Midbrain (tissue), 1 donor: ENCODE data around the gene CCDC6.
"Not testable (repeated sequence)": the region's sequence is repeated elsewhere in the genome, so short reads cannot be mapped to it uniquely, and the experiment has no call there.

Experiments
- DNase-seq: peaks from one replicate; lab custom pipeline; 2025; lab: John Stamatoyannopoulos, UW

The CCDC6 gene

DNA sequence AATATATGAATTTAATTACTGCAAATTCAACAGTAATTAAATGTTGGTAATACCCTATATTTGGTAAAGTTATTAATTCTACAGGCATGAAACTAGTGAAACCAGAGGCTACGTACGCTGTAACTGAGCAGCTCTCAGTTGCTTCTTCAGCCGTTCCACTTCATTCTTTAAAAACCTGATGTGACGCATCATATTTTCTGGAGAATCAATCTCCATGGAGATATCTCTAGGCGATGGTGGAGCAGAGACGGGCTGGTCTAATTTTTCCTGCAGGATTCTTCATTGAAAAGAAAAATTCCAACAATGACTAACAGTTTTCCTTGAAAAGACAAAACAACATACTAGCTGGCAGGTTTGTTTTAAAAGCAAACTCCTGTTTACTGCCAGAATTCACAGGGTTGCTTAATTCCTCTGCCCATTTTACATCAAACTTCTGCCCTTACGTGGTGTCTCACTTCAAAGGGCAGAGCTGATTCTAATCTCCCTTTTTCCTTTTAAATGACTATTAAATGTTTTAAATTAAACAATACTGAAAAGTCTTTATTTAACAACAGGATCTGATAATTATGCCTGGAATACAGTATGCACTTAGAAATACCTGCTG, 93.7 kb downstream of the CCDC6 start:
- DNase-seq = no peak

DNA sequence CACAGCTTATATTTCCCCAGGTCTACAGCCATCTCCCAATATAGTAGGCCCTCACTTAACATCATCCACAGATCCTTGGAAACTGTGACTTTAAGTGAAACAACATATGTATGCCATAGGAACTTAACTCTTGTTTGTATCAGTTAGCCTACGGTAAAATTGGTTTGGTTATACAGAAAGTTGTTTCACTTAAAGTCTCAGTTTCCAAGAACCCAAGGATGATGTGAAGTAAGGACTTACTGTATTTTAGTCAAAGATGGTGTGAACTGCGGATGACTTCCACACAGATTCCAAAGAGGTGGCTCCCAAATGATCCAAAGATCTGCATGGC, 96.7 kb downstream of the CCDC6 start:
- DNase-seq = no peak

DNA sequence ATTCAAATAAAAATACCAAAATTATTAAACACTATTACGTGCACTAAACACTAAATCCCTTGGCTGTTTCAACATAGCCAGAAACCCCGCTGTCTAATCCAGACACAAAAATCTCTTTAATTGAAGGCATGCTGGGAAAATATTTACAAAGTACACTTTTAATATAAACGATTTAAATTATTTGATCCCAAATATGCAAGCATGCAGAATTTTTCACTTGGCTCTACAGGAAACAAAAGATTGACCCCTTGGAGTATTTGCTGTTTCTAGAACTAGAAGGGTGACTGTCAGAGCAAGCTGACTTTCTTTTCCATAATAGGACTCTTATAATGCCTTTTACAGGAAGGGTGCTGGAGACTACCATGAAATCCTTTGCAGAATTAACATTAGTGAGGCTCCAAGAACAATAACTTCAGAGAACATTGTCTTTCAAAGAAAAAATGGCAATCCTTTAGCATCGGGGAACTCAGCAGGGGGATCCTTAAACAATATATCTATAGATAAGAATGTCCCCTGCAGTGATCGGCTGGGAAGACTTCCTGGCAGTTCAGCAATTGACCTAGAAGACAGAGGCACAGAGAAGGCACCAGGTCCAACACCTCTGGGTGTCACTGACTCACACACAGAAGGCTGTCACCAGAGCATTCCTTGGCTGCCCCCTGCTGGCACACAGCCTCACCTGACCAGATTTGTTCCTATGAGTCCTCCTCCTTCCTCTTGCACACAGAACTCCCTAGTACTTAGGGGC, 97.3 kb downstream of the CCDC6 start:
- DNase-seq = peak; percentile 56

DNA sequence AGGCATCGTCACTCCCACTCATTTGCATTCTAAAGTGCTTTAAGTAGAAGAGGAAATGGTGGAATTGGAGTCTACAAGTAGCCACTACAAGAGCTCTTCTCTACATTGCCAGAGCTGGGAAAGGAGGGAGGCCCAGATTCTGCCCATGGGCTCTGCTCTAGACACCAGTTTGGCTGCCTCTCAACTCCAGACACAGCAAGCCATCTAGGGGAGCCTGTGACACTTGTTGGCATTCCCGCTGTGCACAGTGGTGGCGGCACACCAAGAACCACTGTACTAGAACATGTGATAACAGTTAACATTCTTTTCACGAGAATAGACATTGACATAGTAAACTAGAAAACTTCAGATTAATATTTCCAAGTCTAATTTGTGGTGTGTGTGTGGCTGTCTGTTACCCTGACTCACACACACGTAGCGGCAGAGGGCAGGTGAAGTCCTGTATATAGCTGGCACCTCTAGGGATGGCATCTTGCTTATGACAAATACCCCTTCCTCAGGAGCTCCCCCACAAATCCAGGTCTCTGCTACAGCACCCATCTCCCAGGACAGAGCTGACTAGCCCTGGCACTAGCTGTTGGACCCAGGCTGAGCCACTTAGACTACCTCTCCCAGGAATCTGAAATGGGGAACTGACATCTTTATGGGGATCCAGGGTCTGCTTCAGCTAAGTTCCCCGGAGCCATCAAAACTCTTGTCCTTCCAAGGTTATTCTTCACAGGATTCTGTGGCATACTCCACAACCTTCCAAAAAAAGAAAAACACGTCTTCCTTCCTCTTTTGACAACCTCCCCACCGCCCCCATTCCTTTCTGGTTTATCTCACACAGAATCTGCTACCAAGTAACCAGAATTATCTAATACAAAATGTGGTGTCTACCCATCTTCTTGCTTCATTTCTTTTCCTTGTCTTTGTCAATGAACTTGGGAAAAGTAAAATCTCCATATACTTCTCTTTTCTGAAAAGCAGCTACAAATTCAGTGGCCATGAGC, 98.4 kb downstream of the CCDC6 start:
- DNase-seq = peak; percentile 59

DNA sequence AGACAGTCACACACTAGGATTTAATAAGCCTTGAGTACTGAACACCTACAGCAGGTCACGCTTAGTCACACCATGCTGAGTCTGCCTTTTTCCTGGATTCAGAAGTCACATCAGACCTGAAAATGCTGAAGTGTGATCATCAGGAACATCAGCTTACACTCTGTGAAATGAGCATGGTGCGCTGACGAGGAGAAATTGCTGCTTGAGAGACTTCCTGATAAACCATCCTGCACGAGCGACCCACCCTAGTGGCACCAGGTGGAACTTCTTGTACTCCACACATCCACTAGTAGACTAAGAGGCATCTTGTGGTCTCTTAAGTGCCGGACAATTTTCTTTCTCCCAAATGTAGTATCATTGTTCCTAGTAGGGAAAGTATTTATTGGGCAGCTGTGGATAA, 101.3 kb downstream of the CCDC6 start:
- no peak for DNase-seq

DNA sequence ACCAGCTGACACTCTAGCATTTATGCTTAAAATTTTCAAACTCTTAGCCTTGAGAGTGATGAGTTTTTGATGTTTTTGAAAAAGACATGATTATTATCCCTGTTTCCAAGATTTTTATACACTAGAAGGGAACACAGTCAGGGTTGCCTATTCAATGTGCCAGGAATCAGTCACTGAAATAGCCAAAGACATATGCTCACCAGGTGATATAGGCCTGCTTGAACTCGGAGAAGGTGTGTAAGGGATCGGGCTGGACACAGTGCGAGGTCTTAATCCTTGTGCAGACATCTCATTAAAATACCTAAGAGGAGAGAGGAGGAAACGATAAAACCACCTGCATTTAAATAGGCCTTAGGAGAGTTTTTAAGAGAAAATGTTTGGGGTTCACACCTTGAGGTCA, 102.1 kb downstream of the CCDC6 start:
- DNase-seq = no peak

DNA sequence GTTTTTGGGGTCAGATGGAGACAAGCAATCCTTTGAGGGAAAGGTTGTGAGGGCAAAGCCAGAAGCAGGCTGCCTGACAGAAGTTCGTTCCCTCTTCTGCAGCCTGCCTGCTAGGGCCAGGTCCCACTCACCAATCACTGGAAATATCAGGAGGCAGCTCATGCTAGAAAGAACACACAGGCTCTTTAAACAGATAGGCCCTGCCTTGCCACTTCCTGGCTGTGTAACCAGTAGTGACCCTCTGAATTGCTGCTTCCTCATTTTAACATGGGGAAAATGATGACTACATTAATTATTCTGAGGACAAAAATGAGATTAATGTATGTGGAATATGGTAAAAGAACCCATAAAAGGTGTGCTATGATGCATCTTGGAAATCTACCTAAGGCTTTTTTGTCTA, 102.6 kb downstream of the CCDC6 start:
- no peak for DNase-seq

DNA sequence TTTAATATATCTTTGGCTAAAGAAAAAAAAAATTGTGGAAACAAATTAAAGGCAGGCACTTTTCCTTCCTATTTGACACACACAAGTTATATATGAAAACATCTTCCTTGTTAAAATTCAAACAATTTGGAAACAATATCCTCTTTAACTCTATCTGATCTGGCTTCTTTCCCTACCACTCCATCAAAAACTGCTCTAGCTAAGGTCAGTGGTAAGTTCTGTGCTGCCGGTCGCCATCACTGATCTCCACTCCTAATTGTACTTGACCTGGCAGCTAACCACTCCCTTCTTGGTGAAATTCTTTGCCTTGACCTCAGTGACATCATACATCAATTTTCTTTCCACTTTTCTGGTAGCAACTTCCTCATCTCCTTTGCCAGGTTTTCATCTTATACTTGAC, 105.2 kb downstream of the CCDC6 start:
- no peak for DNase-seq

DNA sequence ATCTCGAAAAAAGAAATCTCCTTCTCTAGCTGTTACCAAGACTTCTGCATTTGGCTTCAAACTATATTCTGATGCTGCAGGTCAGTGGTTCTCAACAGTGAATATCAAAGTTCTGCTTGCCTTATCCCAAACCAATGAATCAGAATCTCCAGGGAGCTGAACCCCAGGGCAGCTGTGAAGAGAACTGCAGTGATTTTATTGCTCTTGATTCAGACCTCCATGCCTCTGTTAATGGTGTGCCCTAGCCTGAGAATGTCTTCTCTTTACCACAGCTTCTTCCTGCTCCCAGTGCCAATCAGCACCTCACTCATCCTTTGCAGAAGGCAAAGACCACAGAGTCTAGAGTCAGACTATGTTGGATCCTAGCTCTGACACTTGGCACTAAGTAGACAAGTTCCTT, 106.9 kb downstream of the CCDC6 start:
- no peak for DNase-seq

DNA sequence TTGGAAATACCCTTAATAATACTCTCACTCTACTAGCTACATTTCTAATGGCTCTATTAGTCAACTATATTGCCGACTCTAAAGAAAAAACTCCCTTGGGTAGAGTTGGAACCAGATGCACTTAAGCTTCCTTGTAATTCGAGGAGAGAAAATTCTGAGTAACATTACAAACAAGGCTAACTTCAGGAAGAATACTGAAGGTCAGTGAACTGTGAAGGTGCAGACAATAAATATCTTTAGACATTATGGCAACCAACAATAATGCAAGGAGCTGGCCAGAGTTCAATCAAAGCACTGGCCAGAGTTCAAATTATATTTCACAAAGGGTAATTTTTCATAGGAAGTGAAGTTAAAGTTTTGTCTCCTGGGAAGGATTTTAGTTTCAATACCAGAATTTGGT, 112.4 kb downstream of the CCDC6 start:
- DNase-seq = no peak

DNA sequence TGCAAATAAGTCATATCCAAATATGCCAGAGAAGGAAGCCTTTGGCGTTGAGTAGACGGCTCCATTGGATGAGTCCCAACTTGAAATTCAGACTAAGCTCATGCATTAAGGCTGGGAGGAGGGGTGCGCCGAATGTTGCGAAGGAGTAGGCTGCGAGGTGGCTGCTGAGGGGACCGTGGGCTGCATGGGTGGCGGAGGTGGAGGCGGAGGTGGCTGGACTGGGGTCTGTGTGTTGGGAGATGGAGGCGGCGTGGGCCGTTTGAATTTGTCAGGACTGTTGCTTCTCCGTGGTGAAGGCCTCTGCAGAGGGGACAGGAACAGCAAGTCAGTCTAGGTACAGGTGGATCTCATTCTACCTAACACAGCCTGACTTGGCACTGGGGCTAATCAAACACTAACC, 113.5 kb downstream of the CCDC6 start:
- DNase-seq = no peak

DNA sequence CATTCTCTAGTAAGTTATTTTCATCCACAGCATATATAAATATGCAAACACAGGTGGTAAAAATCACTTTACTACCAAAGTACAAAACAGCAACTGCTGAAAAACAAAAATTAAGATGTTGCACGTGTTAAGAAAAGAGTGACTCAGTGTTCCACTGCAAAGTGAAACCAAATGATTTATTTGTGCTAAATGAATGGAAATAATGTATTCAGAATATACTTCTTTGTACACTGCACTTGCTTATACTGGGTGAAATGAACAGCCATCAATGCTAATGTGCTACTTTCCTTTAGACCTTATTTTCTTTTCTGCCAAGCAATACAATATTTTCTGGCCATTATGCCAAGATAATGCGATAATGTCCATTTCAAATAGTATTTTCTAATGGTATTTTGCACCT, 114.8 kb downstream of the CCDC6 start:
- no peak for DNase-seq

DNA sequence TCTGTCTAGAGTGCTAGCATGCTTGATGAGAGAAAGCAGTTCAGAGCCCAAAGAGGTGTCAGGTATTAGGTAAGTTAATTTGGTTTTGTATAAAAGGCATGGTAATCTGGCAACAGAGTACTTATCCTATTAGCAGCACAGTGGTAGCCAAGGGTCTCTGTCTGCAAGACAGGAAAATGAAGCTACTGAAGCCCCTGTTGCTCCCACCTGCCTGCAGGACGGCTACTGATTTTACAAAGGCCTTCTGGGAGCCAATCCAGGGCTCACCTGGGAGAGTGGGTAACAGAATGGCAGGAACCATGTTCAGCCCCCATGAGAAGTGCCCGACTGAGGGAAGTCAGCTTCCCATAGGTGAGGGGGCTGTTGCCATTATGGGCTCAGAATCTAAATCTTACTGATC, 116.3 kb downstream of the CCDC6 start:
- not testable (repeated sequence) for DNase-seq

DNA sequence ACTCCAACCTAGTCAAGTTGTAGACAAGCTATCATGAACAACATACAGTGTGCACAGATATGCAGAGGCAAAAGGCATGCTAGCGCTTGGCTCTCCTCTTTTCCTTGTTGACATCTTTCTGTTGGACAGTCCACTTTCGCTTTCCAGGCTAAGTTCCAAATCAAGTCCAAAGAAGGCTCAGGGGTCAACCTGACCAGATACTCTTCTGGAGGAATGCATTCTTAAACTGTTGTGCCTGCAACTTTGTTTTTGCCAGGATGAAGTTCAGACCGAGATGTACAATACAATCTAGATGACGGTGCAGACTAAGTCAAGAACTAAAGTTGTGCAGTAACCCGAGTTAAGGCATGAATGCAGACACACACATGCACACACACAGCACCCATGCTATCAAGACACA, 117.4 kb downstream of the CCDC6 start:
- DNase-seq = not testable (repeated sequence)

DNA sequence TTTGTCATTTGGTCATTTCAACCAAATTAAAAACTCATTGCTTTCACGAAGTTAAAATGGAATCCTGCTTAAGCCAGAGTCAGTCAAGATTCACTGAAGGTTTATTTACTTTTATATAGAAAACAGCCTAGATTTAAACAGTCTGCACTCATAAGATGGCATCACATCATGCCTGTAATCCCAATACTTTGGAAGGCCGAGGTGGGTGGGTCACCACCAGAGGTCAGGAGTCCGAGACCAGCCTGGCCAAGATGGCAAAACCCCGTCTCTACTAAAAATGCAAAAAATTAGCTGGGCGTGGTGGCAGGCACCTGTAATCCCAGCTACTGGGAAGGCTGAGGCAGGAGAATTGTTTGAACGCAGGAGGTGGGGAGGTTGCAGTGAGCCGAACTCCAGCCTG, 119.3 kb downstream of the CCDC6 start:
- DNase-seq = not testable (repeated sequence)

DNA sequence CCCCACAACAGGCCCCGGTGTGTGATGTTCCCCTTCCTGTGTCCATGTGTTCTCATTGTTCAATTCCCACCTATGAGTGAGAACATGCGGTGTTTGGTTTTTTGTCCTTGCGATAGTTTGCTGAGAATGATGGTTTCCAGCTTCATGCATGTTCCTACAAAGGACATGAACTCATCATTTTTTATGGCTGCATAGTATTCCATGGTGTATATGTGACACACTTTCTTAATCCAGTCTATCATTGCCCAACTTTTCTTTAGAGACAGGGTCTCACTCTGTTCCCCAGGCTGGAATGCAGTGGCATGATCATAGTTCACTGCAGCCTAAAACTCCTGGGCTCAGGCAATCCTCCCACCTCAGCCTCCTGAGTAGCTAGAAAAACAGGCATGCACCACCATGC, 120.9 kb downstream of the CCDC6 start:
- DNase-seq = not testable (repeated sequence)

DNA sequence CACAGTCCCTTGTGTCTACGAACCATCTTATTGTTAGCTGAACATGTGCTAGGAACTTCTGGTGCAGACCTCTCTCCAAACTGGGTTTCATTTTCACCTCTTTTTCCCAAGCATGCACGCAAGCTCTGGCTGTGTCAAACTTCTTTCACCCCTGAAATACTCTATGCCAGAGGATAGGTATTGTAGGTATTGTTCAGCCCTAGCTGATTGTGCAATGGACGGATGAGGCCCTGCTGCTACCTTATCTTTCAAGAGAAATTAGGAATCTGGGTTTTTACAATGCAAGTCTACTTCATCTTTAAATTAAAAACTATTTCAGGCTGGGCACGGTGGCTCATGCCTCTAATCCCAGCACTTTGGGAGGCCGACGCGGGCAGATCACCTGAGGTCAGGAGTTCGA, 124.8 kb downstream of the CCDC6 start:
- no peak for DNase-seq

DNA sequence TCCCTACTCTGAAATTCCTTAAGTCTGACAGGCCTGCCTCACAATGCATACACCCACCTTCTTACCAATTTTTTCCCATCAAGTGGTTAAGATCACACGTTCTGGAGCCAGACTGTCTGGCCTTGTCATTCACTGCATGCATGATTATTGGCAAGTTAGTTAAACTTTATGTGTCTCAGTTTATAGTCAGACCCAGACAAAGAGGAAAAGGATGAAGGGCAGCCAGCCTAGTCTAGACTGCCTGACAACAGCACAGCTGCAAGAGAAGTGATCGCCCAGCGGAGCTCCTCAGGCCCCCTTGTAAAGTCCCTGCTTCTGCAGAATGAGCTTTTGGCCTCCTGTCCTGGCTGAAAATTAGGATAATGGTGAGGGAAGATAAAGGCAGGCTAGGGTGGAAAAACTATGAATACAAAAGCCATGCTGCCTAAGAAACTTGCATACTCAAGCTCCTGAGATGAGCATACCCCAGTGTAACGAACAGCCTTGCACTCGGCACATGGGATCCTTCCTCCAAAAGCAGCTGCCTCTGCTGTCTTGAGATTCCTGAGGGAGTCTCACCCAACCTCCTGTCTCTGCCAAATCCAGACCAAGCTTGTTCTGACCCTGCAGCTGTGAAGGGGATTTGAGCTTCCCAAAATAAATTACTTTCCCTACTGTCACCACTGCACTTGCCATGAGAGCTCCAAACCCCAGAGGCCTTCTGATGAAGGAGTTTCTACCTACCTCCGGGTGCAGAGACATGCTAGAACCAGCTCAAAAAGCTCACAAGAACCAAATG, 126.4 kb downstream of the CCDC6 start:
- DNase-seq = no peak

DNA sequence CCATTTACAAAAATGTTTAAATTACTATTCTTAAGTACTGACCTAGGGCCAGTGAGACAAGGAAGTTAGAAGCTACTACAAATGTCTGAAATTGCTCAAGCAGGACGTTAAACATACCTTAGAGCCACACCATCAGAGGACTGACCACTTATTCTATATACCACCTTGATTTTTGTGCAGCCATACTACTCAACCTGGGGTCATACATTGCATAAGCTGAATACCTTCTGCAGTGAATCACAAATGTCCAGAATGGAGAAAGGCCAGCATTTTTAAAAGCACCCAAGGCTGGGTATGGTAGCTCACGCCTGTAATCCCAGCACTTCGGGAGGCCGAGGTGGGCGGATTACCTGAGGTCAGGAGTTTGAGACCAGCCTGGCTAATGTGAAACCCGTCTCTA, 131.9 kb downstream of the CCDC6 start:
- no peak for DNase-seq

DNA sequence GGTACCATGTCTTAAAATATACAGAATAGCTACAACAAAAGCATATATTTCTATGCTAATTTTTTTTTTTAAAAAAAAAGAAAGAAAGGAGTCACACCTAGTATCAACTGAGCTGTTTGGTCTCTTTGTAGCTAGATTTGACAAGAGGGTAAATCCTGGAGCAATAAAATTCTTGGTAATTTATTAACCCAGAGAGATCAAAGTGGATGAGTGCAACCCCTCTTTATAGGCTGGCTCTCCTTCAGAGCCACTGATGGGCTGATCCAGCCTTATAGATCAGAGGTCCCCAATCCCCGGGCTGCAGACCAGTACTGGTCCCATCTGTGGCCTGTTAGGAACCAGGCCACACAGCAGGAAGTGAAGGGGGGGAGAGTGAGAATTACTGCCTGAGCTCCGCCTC, 133.3 kb downstream of the CCDC6 start:
- no peak for DNase-seq

DNA sequence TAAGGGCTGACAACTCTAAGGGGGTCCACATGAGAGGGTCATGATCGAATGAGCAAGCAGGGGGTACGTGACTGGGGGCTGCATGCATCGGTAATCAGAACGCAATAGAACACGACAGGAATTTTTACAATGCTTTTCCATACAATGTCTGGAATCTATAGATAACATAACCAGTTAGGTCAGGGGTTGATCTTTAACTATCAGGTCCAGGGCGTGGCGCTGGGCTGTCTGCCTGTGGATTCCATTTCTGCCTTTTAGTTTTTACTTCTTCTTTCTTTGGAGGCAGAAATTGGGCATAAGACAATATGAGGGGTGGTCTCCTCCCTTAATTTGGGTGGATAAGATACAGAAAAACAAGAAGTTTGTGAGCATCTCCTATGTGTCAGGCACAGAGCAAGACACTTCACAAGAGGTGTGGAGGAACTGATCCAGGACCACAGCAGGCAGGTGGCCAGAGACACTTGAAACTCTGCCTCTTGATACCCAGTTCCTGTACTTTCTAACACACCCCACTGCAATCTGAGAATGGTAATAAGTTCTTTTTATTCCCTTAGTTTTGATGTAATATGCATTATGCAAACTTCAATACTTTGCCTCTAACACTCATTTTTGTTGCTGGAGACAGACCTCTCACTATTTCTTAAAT, 135.1 kb downstream of the CCDC6 start:
- no peak for DNase-seq

DNA sequence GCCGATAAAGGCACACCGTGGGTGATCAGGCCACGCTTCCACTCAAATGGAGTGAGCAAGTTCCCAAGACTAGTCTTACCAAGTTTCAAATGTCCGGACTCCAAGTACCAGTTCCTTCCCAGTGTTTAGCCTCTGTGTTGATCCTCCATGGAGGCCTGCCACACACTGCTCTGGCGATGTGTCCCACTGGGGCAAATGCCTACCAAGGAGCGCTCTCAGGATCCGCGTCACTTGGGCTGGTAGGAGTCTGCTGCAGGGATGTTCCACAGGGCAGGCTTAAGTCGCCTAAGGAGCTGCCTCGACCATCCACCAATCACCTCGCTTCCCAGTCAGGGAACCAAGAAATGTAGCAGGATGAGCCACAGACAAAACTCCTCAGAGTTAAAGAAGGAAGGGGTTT, 135.7 kb downstream of the CCDC6 start:
- no peak for DNase-seq
